Muscle layer of duodenum (tissue), 2 donors: ENCODE measurements around the gene NIPSNAP2.
"Not testable (repeated sequence)": the region's sequence is repeated elsewhere in the genome, so short reads cannot be mapped to it uniquely, and the experiment has no call there.

Experiments
- H3K27ac ChIP-seq: one replicate; pipeline ENCODE4 v1.7.0; 2013; ENCODE audit warnings: mild to moderate bottlenecking, low read length
- H3K27me3 ChIP-seq: one replicate; pipeline ENCODE4 v1.7.0; 2013; ENCODE audit warnings: low read depth, mild to moderate bottlenecking, control low read depth, low read length
- H3K36me3 ChIP-seq, 2 donors: one replicate each; pipeline ENCODE4 v1.7.0; 2013; ENCODE audit warnings: low read length in 2 of 2, control low read depth in 1 of 2, mild to moderate bottlenecking in 1 of 2; ENCODE audit not compliant: insufficient read depth in 2 of 2, control insufficient read depth in 1 of 2
- H3K4me1 ChIP-seq, 2 donors: one replicate each; pipeline ENCODE4 v1.7.0; 2013; ENCODE audit warnings: low read length in 2 of 2, mild to moderate bottlenecking in 2 of 2, control low read depth in 1 of 2, moderate library complexity in 1 of 2; ENCODE audit not compliant: insufficient read depth in 2 of 2, control insufficient read depth in 1 of 2
- H3K4me3 ChIP-seq, 2 donors: one replicate each; pipeline ENCODE4 v1.7.0; 2013; ENCODE audit warnings: low read length in 2 of 2, low read depth in 1 of 2, mild to moderate bottlenecking in 1 of 2
- H3K9me3 ChIP-seq, 2 donors: one replicate each; pipeline ENCODE4 v1.7.0; 2013; ENCODE audit warnings: low read length in 2 of 2, control low read depth in 1 of 2, mild to moderate bottlenecking in 1 of 2; ENCODE audit not compliant: control insufficient read depth in 1 of 2
- donor health status: healthy.

The NIPSNAP2 gene

DNA sequence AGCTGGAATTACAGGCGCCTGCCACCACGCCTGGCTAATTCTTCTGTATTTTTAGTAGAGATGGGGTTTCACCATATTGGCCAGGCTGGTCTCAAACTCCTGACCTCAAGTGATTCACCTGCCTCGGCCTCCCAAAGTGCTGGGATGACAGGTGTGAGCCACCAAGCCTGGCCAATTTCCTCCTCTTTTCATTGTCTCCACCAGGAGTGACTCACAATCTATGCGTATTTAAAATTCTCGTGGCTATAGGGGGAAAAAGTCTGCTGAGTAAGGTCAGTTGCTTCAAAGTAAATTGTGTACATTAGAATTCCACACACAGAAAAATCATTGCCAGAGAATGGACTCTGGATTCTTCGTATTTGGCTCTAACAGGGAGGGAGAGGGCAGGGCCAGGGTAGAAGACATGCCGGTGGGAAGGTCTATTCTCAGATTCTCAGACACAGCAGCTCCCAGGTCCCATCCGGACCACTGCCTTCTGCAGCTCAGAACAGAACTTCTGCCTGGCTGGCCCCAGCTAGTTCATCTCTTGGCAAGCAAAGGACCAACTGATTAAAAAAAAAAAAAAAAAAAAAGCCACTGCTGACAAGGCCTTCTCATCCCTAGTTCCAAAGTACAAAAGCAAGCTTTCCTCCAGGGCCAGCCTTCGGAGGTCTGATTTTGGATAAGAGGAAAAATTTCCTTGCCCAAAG is 64.7 kb downstream of the NIPSNAP2 start:
- Histone ChIP-seq H3K9me3 (no peaks in the 10 kb centered on the region), H3K27me3 (no peaks in the 10 kb centered on the region), H3K4me1 (no peaks in the 10 kb centered on the region), H3K36me3 (peaks cover 0 to 7% of the 10 kb centered on the region in 2 donors), H3K27ac (no peak overlapping the region), H3K4me3 (no peak overlapping the region)

DNA sequence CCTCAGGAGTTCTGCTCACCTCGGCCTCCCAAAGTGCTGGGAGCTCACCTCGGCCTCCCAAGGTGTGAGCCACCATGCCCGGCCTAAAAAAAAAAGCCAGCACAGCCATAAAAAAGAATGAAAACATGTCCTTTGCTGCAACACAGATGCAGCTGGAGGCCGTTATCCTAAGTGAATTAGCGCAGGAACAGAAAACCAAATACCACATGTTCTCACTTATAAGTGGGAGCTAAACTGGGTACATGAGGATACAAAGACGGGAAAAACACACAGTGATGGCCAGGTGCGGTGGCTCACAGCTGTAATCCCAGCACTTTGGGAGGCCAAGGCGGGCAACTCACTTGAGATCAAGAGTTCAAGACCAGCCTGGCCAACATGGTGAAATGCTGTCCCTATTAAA is 66.0 kb downstream of the NIPSNAP2 start:
- Histone ChIP-seq H3K9me3 (no peaks in the 10 kb centered on the region), H3K27ac (no peak overlapping the region)

DNA sequence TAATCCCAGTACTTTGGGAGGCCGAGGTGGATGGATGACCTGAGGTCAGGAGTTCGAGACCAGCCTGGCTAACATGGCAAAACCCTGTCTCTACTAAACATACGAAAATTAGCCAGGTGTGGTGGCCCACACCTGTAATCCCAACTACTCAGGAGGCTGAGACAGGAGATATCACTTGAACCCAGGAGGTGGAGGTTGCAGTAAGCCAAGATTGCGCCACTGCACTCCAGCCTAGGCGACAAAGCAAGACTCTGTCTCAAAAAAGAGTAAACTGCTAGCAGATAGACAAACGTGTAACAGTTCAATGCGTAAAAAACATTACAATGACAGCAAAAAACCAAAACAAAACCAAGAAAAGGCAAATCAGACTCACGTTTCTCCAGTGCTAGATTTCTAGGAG is 67.2 kb downstream of the NIPSNAP2 start:
- H3K27ac ChIP-seq, H3K4me3 ChIP-seq: not testable (repeated sequence)

More for the DNA sequence above, 66.0 kb downstream of the NIPSNAP2 start:
- Histone ChIP-seq H3K4me1 (no peaks in the 10 kb centered on the region), H3K4me3 (no peak overlapping the region), H3K36me3 (peaks cover 0 to 7% of the 10 kb centered on the region in 2 donors), H3K27me3 (no peaks in the 10 kb centered on the region)

DNA sequence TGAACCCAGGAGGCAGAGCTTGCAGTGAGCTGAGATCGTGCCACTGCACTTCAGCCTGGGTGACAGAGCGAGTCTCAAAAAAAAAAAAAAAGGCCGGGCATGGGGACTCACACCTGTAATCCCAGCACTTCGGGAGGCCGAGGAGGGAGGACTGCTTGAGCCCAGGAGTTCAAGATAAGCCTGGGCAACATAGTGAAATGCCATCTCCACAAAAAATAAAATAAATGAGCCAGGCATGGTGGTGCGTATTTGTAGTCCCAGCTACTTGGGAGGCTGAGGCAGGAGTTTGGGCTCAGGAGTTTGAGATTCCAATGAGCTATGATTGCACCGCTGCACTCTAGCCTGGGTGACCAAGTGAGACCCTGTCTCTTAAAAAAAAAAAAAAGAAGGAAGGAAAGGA is 68.2 kb downstream of the NIPSNAP2 start:
- not testable (repeated sequence) for H3K27ac ChIP-seq, H3K36me3 ChIP-seq, H3K4me3 ChIP-seq, H3K9me3 ChIP-seq, H3K27me3 ChIP-seq, H3K4me1 ChIP-seq

More for the DNA sequence above, 67.2 kb downstream of the NIPSNAP2 start:
- H3K27me3 ChIP-seq, H3K9me3 ChIP-seq, H3K4me1 ChIP-seq, H3K36me3 ChIP-seq: not testable (repeated sequence)

DNA sequence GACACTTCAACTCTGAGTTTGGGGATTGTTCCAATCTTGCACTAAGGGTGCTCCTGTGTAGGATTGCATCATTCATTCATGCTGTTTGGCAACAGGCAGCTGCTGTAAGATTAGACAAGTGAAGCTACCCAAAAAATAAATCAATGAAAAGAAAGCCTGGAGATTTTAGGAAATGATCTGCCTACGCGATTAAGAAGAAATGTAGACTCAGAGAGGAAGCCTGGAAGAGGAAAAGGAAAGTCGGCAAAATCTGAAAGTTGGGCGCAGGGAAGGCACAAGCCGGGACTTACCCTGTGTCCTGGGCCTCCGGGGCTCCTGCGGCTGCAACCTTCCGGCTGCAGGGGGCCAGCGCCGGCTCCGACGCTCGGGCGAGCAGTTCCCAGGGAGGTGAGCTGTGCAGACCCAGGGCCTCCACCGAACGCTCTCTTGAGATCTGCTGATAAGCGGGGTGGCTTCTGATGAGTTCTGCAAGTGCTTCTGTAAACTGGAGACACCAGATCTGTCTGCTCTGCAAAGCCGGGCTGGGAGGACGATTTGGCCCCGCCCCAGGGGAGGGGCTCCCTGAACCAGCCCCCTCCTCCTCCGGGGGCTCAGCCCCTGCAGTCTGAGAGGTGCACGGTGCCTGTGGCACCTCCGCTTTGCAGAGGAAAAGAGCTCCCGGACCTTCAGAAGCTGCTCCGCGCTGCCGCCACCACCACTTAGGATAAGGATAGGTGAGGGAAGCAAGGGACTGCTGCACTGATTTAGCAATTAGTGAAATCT is 69.5 kb downstream of the NIPSNAP2 start:
- H3K4me3 ChIP-seq = peak overlapping the region; percentile 87 to 99
- no peak overlapping the region for H3K27ac ChIP-seq
- H3K4me1 ChIP-seq = no peaks in the 10 kb centered on the region
- H3K36me3 ChIP-seq = no peaks in the 10 kb centered on the region
- no peaks in the 10 kb centered on the region for H3K9me3 ChIP-seq
- no peaks in the 10 kb centered on the region for H3K27me3 ChIP-seq

DNA sequence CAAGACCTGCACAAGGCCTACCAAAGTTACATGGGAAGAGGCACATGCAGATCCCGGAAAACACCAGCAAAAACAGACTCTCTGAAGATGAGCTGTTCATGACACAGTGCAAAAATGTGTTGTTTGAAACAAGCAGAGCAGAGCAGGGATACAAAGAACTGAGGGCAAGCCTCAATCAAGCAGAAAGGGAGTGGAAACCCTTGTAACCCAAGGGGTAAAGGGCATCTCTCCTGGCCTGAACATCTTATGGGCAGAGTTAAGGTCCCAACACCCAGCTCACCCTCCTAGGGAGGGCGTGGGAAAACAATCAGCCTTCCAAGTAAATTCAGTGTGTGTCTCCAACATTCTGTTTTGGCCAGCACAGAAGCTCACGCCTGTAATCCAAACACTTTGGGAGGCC is 76.3 kb downstream of the NIPSNAP2 start:
- Histone ChIP-seq H3K36me3 (no peaks in the 10 kb centered on the region), H3K27ac (no peak overlapping the region), H3K27me3 (no peaks in the 10 kb centered on the region), H3K9me3 (no peaks in the 10 kb centered on the region), H3K4me1 (no peaks in the 10 kb centered on the region), H3K4me3 (no peak overlapping the region)

DNA sequence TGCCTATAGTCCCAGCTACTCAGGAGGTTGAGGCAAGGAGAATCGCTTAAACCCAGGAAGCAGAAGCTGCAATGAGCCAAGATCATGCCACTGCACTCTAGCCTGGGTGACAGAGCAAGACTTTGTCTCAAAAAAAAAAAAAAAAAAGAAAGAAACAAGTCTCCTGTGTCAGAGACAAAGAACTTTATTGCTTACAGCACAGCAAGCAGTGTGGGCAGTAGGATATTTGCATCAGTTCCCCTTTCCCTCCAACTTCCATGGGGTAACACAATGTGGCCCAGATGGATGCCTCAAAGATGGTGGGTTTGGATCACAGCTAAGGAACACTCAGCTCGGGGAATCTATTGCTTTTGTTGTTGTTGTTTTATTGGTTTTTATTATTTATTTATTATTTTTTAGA is 81.4 kb downstream of the NIPSNAP2 start:
- not testable (repeated sequence) for H3K36me3 ChIP-seq, H3K27ac ChIP-seq, H3K4me3 ChIP-seq, H3K9me3 ChIP-seq, H3K27me3 ChIP-seq
- H3K4me1 ChIP-seq = peaks cover 0 to 18% of the 10 kb centered on the region in 2 donors

DNA sequence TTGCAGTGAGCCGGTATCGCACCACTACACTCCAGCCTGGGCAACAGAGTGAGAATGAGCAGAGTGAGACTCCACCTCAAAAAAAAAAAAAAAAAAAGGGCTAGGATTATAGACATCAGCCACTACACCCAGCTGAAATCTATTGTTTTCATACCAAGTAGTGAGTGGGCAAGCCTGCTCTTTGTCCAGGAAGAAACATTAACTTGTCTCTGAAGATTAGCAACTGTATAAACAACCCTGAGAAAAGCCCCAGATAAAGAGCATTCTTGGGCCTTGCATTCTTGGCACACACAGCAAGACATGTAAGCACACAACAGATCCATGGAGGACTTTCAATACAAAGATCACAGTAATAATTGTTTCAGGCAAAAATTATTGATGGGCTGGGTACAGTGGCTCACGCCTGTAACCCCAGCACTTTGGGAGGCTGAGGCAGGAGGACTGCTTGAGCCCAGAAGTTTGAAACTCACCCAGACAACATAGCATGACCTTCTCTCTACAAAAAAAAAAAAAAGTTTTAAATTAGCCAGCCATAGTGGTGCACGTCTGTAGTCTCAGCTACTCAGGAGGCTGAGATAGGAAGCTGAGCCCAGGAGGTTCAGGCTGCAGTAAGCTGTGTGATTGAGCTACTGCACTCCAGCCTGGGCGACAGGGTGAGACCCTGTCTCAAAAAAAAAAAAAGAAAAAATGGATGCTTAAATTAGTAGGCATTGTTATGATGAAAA is 82.5 kb downstream of the NIPSNAP2 start:
- Histone ChIP-seq H3K4me1 (peaks cover 0 to 18% of the 10 kb centered on the region in 2 donors), H3K27me3 (no peaks in the 10 kb centered on the region), H3K36me3 (no peaks in the 10 kb centered on the region), H3K9me3 (no peaks in the 10 kb centered on the region), H3K4me3 (no peak overlapping the region), H3K27ac (peak overlapping the region; percentile 31)

DNA sequence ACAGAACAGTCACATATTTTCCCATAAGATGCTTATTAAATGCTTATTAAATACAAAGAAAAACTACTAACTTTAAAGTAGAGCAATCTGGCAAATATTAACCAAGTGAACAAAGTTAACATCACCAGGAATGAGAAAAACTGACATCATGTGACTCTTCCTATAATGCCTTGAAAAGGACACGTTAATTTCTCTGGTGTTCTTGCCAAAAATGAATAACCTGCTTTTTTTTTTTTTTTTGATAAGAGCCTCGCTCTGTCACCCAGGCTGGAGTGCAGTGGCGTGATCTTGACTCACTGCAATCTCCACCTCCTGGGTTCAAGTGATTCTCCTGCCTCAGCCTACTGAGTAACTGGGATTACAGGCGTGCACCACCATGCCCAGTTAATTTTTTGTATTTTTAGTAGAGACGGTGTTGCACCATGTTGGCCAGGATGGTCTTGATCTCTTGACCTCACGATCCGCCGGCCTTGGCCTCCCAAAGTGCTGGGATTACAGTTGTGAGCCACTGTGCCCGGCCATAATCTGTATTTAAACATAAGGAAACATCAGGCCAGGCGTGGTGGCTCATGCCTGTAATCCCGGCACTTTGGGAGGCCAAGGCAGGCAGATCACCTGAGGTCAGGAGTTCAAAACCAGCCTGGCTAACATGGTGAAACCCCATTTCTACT is 83.2 kb downstream of the NIPSNAP2 start:
- H3K27ac ChIP-seq = peak overlapping the region; percentile 31
- H3K9me3 ChIP-seq, H3K27me3 ChIP-seq, H3K36me3 ChIP-seq, H3K4me3 ChIP-seq: not testable (repeated sequence)
- H3K4me1 ChIP-seq = peaks cover 0 to 22% of the 10 kb centered on the region in 2 donors

DNA sequence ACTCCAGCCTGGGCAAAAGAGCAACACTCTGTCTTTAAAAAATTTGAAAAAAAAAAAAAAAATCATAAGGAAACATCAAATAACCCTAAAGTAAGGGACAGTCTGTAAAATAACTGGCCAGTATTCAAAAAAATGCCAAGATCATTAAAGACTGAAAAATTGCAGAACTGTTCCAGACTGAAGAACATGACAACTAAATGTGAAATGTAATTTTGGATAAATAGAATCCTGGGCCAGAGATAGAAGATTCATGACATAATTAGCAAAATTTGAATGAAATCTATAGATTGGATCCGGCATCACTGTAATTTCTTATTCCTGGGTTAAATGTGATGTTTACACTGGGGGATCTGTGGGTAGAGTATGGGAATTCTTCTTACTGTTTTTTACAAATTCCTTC is 83.9 kb downstream of the NIPSNAP2 start:
- peaks cover 3 to 28% of the 10 kb centered on the region in 2 donors for H3K4me1 ChIP-seq
- H3K4me3 ChIP-seq = no peak overlapping the region
- no peak overlapping the region for H3K27ac ChIP-seq
- no peaks in the 10 kb centered on the region for H3K9me3 ChIP-seq
- H3K27me3 ChIP-seq = no peaks in the 10 kb centered on the region
- peaks cover 0 to 2% of the 10 kb centered on the region in 2 donors for H3K36me3 ChIP-seq

DNA sequence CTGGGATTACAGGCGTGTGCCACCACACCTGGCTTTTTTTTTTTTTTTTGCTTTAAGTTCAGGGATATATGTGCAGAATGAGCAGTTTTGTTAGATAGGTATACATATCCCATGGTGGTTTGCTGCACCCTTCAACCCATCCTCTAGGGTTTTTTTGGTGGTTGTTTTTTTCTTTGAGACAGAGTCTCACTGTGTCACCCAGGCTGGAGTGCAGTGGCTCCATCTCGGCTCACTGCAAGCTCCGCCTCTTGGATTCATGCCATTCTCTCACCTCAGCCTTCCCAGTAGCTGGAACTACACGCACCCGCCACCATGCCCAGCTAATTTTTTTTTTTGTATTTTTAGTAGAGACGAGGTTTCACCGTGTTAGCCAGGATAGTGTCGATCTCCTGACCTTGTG is 84.4 kb downstream of the NIPSNAP2 start:
- H3K27ac ChIP-seq, H3K27me3 ChIP-seq, H3K4me3 ChIP-seq, H3K9me3 ChIP-seq, H3K36me3 ChIP-seq: not testable (repeated sequence)
- peaks cover 4 to 29% of the 10 kb centered on the region in 2 donors for H3K4me1 ChIP-seq
